Neural progenitor cell (in vitro differentiated cells): Measurements from ENCODE around the gene MAIP1.

Source experiments
- EZH2 ChIP-seq: fragments of 200-600 bp; sonication (generic); IDR thresholded peaks from 2 replicates; pipeline ENCODE4 v1.6.1; 2017; ENCODE audit warnings: antibody characterized with exemption, mild to moderate bottlenecking, moderate library complexity
- EZH2phosphoT487 ChIP-seq: fragments of 200-600 bp; sonication (generic); IDR thresholded peaks from 2 replicates; pipeline ENCODE4 v1.6.1; 2017; ENCODE audit warnings: antibody characterized with exemption
- TF ChIP-seq, protein P1 (sequence below): fragments of 200-600 bp; sonication (generic); IDR thresholded peaks from 2 replicates; pipeline ENCODE4 v1.5.1; 2017; ENCODE audit warnings: antibody characterized with exemption, mild to moderate bottlenecking

DNA sequence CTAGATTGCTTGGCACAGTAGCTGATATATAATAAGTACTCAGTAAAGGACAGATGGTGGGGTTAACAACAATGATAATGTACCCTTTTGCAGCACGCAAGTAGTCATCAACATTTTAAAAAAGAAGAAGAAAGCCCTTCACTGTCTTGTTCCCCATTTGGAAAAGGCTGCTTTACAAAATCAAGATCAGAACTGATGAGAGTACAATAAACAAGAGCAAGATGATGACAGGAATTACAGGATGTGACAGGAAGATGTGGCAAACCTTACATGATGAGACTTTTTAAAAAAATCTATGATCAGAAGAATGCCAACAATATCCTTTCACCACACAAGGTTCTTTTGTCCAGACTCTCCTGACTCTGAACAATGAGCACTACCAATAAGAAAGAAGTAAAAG lies 9.2 kb upstream of the MAIP1 start:
- TF ChIP-seq, protein P1, sequence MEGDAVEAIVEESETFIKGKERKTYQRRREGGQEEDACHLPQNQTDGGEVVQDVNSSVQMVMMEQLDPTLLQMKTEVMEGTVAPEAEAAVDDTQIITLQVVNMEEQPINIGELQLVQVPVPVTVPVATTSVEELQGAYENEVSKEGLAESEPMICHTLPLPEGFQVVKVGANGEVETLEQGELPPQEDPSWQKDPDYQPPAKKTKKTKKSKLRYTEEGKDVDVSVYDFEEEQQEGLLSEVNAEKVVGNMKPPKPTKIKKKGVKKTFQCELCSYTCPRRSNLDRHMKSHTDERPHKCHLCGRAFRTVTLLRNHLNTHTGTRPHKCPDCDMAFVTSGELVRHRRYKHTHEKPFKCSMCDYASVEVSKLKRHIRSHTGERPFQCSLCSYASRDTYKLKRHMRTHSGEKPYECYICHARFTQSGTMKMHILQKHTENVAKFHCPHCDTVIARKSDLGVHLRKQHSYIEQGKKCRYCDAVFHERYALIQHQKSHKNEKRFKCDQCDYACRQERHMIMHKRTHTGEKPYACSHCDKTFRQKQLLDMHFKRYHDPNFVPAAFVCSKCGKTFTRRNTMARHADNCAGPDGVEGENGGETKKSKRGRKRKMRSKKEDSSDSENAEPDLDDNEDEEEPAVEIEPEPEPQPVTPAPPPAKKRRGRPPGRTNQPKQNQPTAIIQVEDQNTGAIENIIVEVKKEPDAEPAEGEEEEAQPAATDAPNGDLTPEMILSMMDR: no peak
- no peak for TF ChIP-seq EZH2
- TF ChIP-seq EZH2phosphoT487: no peak
